ENCODE measurements around the gene HS6ST3.

Gene HS6ST3

DNA sequence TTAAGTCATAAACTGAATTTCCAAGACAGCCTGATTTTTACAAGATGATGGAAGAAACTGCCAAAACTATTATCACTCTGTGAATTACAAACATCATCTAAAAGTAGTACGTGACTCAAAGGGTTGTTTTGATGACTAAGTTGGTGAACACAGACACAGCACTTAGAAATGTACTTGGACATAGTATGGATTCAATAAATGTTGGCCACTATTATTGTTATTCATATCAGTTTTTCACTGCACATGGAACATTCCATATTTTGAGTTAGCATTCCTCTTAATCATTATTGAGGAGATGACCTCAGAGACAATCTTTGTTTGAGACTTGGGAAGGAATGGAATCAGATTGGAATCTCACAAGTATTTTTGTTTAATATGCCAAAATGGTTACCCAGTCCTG lies 731.5 kb downstream of the HS6ST3 start:
- Histone ChIP-seq H3K79me2 (ENCODE audit: control insufficient read depth, low read length) (no peaks in the 10 kb centered on the region), H3K9me3 (ENCODE audit: control insufficient read depth, insufficient read depth, low read length) (no peaks in the 10 kb centered on the region), H3K27me3 (ENCODE audit: control insufficient read depth, low read length) (no peaks in the 10 kb centered on the region), H4K20me1 (ENCODE audit: control insufficient read depth, insufficient read depth, low read depth, low read length) (no peaks in the 10 kb centered on the region), H3K4me2 (ENCODE audit: low read length) (no peak overlapping the region), H3F3A (ENCODE audit: control insufficient read depth, insufficient read depth) (no peaks in the 10 kb centered on the region), H3K4me1 (ENCODE audit: control insufficient read depth, low read length) (no peaks in the 10 kb centered on the region), H3K9me2 (replicated peaks; ENCODE audit: control insufficient read depth, low read length) (no peaks in the 10 kb centered on the region), H3K27ac (ENCODE audit: low read depth, low read length) (no peak overlapping the region), H3K36me3 (ENCODE audit: control insufficient read depth, low read length) (no peaks in the 10 kb centered on the region), H3K4me3 (ENCODE audit: low read length) (no peak overlapping the region)
- no peak for TF ChIP-seq EZH2phosphoT487 (IDR thresholded peaks at IDR 0.05; ENCODE audit: borderline replicate concordance, low read length)
- TF ChIP-seq, protein P1, sequence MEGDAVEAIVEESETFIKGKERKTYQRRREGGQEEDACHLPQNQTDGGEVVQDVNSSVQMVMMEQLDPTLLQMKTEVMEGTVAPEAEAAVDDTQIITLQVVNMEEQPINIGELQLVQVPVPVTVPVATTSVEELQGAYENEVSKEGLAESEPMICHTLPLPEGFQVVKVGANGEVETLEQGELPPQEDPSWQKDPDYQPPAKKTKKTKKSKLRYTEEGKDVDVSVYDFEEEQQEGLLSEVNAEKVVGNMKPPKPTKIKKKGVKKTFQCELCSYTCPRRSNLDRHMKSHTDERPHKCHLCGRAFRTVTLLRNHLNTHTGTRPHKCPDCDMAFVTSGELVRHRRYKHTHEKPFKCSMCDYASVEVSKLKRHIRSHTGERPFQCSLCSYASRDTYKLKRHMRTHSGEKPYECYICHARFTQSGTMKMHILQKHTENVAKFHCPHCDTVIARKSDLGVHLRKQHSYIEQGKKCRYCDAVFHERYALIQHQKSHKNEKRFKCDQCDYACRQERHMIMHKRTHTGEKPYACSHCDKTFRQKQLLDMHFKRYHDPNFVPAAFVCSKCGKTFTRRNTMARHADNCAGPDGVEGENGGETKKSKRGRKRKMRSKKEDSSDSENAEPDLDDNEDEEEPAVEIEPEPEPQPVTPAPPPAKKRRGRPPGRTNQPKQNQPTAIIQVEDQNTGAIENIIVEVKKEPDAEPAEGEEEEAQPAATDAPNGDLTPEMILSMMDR (IDR thresholded peaks at IDR 0.05; ENCODE audit: low read depth, low read length, poor library complexity, severe bottlenecking), result no peak

DNA sequence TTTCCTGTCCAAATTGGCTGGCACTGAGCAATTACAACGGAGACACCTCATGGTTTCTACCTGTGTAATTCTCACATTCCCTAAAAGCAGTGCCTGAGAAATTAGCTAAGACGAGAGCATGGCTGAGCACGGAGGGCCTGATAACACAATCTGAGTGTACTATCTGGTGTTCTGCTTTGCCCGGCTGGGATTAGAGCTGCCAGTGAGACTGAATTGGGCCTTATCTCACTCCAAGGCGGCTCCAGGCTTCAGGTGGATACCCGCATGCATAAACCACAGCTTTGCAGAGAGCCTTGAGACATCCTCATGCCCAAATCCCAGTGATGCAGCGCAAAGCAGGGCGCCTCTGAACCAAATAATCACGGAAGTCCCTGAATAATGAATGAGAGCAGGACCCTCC lies 732.1 kb downstream of the HS6ST3 start:
- H3K36me3 ChIP-seq (ENCODE audit: control insufficient read depth, low read length), result no peaks in the 10 kb centered on the region
- no peak for TF ChIP-seq EZH2phosphoT487 (IDR thresholded peaks at IDR 0.05; ENCODE audit: borderline replicate concordance, low read length)
- TF ChIP-seq, protein P1 (IDR thresholded peaks at IDR 0.05; ENCODE audit: low read depth, low read length, poor library complexity, severe bottlenecking), result no peak
- H3K27me3 ChIP-seq (ENCODE audit: control insufficient read depth, low read length), result no peaks in the 10 kb centered on the region
- H3F3A ChIP-seq (ENCODE audit: control insufficient read depth, insufficient read depth), result no peaks in the 10 kb centered on the region
- no peaks in the 10 kb centered on the region for H4K20me1 ChIP-seq (ENCODE audit: control insufficient read depth, insufficient read depth, low read depth, low read length)
- no peaks in the 10 kb centered on the region for H3K9me3 ChIP-seq (ENCODE audit: control insufficient read depth, insufficient read depth, low read length)
- H3K4me3 ChIP-seq (ENCODE audit: low read length), result no peak overlapping the region
- H3K4me2 ChIP-seq (ENCODE audit: low read length), result no peak overlapping the region
- no peak overlapping the region for H3K27ac ChIP-seq (ENCODE audit: low read depth, low read length)
- H3K9me2 ChIP-seq (replicated peaks; ENCODE audit: control insufficient read depth, low read length), result no peaks in the 10 kb centered on the region
- H3K4me1 ChIP-seq (ENCODE audit: control insufficient read depth, low read length), result no peaks in the 10 kb centered on the region
- no peaks in the 10 kb centered on the region for H3K79me2 ChIP-seq (ENCODE audit: control insufficient read depth, low read length)

DNA sequence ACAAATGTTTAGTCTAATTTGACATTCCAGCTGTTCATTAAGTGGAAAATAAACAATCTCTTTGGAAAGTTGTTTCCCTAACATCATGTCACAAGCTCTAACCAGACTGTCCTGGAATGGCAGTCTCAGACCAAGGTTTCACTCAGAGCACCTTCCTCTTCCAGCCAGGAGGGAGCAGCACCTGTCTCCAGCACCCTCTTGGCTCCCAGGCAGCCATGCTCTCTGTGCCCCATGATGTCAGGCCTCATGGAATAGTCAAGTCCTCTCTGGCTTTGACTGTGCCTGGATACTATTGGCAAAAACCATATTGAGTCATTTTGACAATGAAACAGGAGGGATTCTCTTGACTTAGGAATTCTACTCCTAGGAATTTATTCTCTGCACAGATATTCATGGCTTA lies 733.0 kb downstream of the HS6ST3 start:
- H3K27ac ChIP-seq (ENCODE audit: low read depth, low read length), result no peak overlapping the region
- H3F3A ChIP-seq (ENCODE audit: control insufficient read depth, insufficient read depth), result no peaks in the 10 kb centered on the region
- H3K36me3 ChIP-seq (ENCODE audit: control insufficient read depth, low read length), result no peaks in the 10 kb centered on the region
- no peaks in the 10 kb centered on the region for H3K9me3 ChIP-seq (ENCODE audit: control insufficient read depth, insufficient read depth, low read length)
- no peak overlapping the region for H3K4me3 ChIP-seq (ENCODE audit: low read length)
- no peak overlapping the region for H3K4me2 ChIP-seq (ENCODE audit: low read length)
- H3K9me2 ChIP-seq (replicated peaks; ENCODE audit: control insufficient read depth, low read length), result no peaks in the 10 kb centered on the region
- no peaks in the 10 kb centered on the region for H3K27me3 ChIP-seq (ENCODE audit: control insufficient read depth, low read length)
- no peaks in the 10 kb centered on the region for H3K4me1 ChIP-seq (ENCODE audit: control insufficient read depth, low read length)
- TF ChIP-seq, protein P1 (IDR thresholded peaks at IDR 0.05; ENCODE audit: low read depth, low read length, poor library complexity, severe bottlenecking), result peak; percentile 22
- TF ChIP-seq EZH2phosphoT487 (IDR thresholded peaks at IDR 0.05; ENCODE audit: borderline replicate concordance, low read length), result no peak
- H3K79me2 ChIP-seq (ENCODE audit: control insufficient read depth, low read length), result no peaks in the 10 kb centered on the region
- no peaks in the 10 kb centered on the region for H4K20me1 ChIP-seq (ENCODE audit: control insufficient read depth, insufficient read depth, low read depth, low read length)

DNA sequence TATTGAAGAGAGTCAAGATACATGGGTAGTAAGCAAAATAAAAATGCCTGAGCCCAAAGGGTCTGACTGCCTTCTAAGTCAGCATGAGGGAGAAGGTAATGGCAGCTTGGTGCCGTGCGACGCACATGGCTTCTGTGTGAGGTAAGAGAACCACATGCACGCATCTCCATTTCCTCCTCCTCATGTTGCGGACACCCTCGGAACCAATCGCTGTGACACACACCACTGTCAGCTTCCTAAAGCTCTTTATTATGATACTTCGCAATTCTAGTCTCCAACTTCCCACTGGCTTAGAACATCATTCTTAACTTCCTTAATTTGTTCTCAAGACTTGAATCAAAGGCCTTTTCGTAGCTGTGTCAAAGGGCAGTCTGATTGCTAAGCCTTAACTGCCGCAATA lies 734.2 kb downstream of the HS6ST3 start:
- Histone ChIP-seq H3K9me2 (replicated peaks; ENCODE audit: control insufficient read depth, low read length) (no peaks in the 10 kb centered on the region), H3K27me3 (ENCODE audit: control insufficient read depth, low read length) (no peaks in the 10 kb centered on the region), H3F3A (ENCODE audit: control insufficient read depth, insufficient read depth) (no peaks in the 10 kb centered on the region), H3K27ac (ENCODE audit: low read depth, low read length) (no peak overlapping the region), H3K79me2 (ENCODE audit: control insufficient read depth, low read length) (no peaks in the 10 kb centered on the region), H4K20me1 (ENCODE audit: control insufficient read depth, insufficient read depth, low read depth, low read length) (no peaks in the 10 kb centered on the region), H3K4me2 (ENCODE audit: low read length) (no peak overlapping the region), H3K4me1 (ENCODE audit: control insufficient read depth, low read length) (no peaks in the 10 kb centered on the region), H3K36me3 (ENCODE audit: control insufficient read depth, low read length) (no peaks in the 10 kb centered on the region), H3K9me3 (ENCODE audit: control insufficient read depth, insufficient read depth, low read length) (no peaks in the 10 kb centered on the region), H3K4me3 (ENCODE audit: low read length) (no peak overlapping the region)
- TF ChIP-seq, protein P1 (IDR thresholded peaks at IDR 0.05; ENCODE audit: low read depth, low read length, poor library complexity, severe bottlenecking), result no peak
- TF ChIP-seq EZH2phosphoT487 (IDR thresholded peaks at IDR 0.05; ENCODE audit: borderline replicate concordance, low read length), result no peak

All from DOHH2 (cell line).